Neural cell (in vitro differentiated cells): ENCODE data around the gene SLC18A3. TPM values are rescaled to one million over a fixed set of nuclear protein-coding genes. Genes with fewer than 3 reads are reported as not detected.

ENCODE experiments used
- H2AFZ ChIP-seq: fragments of 200-600, 300-800 bp; sonication (generic), shearing (Covaris generic); 2 replicates; pipeline ENCODE4 v1.6.0; 2014; ENCODE audit warnings: low read depth, mild to moderate bottlenecking, antibody characterized with exemption, low read length, moderate library complexity
- H3F3A ChIP-seq: fragments of 200-600 bp; shearing (Covaris generic); 2 replicates; pipeline ENCODE4 v1.6.1; 2016; ENCODE audit warnings: mild to moderate bottlenecking, moderate library complexity, mixed read lengths, antibody characterized with exemption, low read length; ENCODE audit not compliant: insufficient read depth, poor library complexity, severe bottlenecking
- H3K27ac ChIP-seq: fragments of 200-600, 300-800 bp; sonication (generic), shearing (Covaris generic); 2 replicates; pipeline ENCODE4 v1.5.1; 2014; ENCODE audit warnings: mild to moderate bottlenecking, low read length, moderate library complexity
- H3K27me3 ChIP-seq: fragments of 300-800, 200-600 bp; sonication (generic), shearing (Covaris generic); 2 replicates; pipeline ENCODE4 v1.6.0; 2014; ENCODE audit warnings: mild to moderate bottlenecking, low read depth, low read length, moderate library complexity; ENCODE audit not compliant: insufficient read depth
- H3K36me3 ChIP-seq: fragments of 300-800, 200-600 bp; sonication (generic), shearing (Covaris generic); 2 replicates; pipeline ENCODE4 v1.5.1; 2014; ENCODE audit warnings: mild to moderate bottlenecking, antibody characterized with exemption, low read length, moderate library complexity; ENCODE audit not compliant: insufficient read depth
- H3K4me2 ChIP-seq: fragments of 300-800, 200-600 bp; sonication (generic), shearing (Covaris generic); 2 replicates; pipeline ENCODE4 v1.6.0; 2014; ENCODE audit warnings: mild to moderate bottlenecking, low read length
- H3K4me3 ChIP-seq: fragments of 300-800, 200-600 bp; sonication (generic), shearing (Covaris generic); 2 replicates; pipeline ENCODE4 v1.5.1; 2014; ENCODE audit warnings: mild to moderate bottlenecking, low read length, moderate library complexity
- H3K79me2 ChIP-seq: fragments of 200-600 bp; shearing (Covaris generic); replicated peaks from 2 replicates; pipeline ENCODE4 v1.6.0; 2014; ENCODE audit warnings: mild to moderate bottlenecking, low read length, moderate library complexity; ENCODE audit not compliant: insufficient read depth
- H3K9ac ChIP-seq: fragments of 300-800, 200-600 bp; sonication (generic), shearing (Covaris generic); 2 replicates; pipeline ENCODE4 v1.6.1; 2016; ENCODE audit warnings: mild to moderate bottlenecking, low read length, mixed read lengths
- H3K9me2 ChIP-seq: fragments of 200-600 bp; shearing (Covaris generic); 2 replicates; pipeline ENCODE4 v1.6.1; 2016; ENCODE audit warnings: mild to moderate bottlenecking, low read length, mixed read lengths; ENCODE audit not compliant: insufficient read depth
- H3K9me3 ChIP-seq: fragments of 200-600, 300-800 bp; sonication (generic), shearing (Covaris generic); 2 replicates; pipeline ENCODE4 v1.6.1; 2016; ENCODE audit warnings: mild to moderate bottlenecking, mixed run types, low read length, moderate library complexity, mixed read lengths
- H4K20me1 ChIP-seq: fragments of 200-600 bp; shearing (Covaris generic); 2 replicates; pipeline ENCODE4 v1.6.1; 2016; ENCODE audit warnings: mild to moderate bottlenecking, mixed run types; ENCODE audit not compliant: insufficient read depth
- CTCF ChIP-seq: fragments of 450-650 bp; IDR thresholded peaks from 2 replicates; pipeline ENCODE4 v1.5.1; 2014; ENCODE audit warnings: antibody characterized with exemption, mild to moderate bottlenecking, moderate library complexity; ENCODE audit not compliant: poor library complexity, severe bottlenecking
- EP300 ChIP-seq: fragments of 450-650 bp; conservative IDR thresholded peaks from 2 replicates; pipeline ENCODE4 v1.6.1; 2014; ENCODE audit warnings: antibody characterized with exemption, mild to moderate bottlenecking, moderate library complexity; ENCODE audit not compliant: poor library complexity, severe bottlenecking
- EZH2 ChIP-seq: fragments of 200-600, 300-800 bp; shearing (Covaris generic), sonication (generic); IDR thresholded peaks from 2 replicates; pipeline ENCODE4 v1.6.1; 2014; ENCODE audit warnings: antibody characterized with exemption, low read length, borderline replicate concordance, mild to moderate bottlenecking; ENCODE audit not compliant: insufficient read depth, poor library complexity, severe bottlenecking
- MXI1 ChIP-seq: fragments of 450-650 bp; conservative IDR thresholded peaks from 2 replicates; pipeline ENCODE4 v1.6.1; 2014; ENCODE audit warnings: antibody characterized with exemption, mild to moderate bottlenecking; ENCODE audit not compliant: poor library complexity, severe bottlenecking
- POLR2AphosphoS5 ChIP-seq: IDR thresholded peaks from 2 replicates; pipeline ENCODE4 v1.6.1; 2012
- RAD21 ChIP-seq: fragments of 450-650 bp; conservative IDR thresholded peaks from 2 replicates; pipeline ENCODE4 v1.6.1; 2014; ENCODE audit warnings: antibody characterized with exemption, mild to moderate bottlenecking, moderate library complexity
- REST ChIP-seq: IDR thresholded peaks from 2 replicates; pipeline ENCODE4 v1.6.1; 2012; ENCODE audit warnings: borderline replicate concordance
- SMC3 ChIP-seq: fragments of 450-650 bp; conservative IDR thresholded peaks from 2 replicates; pipeline ENCODE4 v1.6.1; 2014; ENCODE audit warnings: antibody characterized with exemption, mild to moderate bottlenecking, moderate library complexity; ENCODE audit not compliant: poor library complexity
- TAF1 ChIP-seq: IDR thresholded peaks from 2 replicates; pipeline ENCODE4 v1.6.1; 2012; ENCODE audit warnings: low read depth
- polyA minus RNA-seq: library from RNA; depleted of rRNA, polyadenylated mRNA; stranded (reverse); fragments of >200 nt; gene quantifications from 2 replicates; pipeline ENCODE4 v1.2.3, GENCODE V29; 2014
- polyA plus RNA-seq: library from polyadenylated mRNA; depleted of rRNA; stranded (reverse); fragments of >200 nt; gene quantifications from 2 replicates; pipeline ENCODE4 v1.2.3, GENCODE V29; 2014

The SLC18A3 gene
- polyA plus RNA-seq (not detected in 2 replicates), polyA minus RNA-seq (not detected in 2 replicates)

GRCh38 chr10:49610114-49610457 lies at the start of gene SLC18A3:
Gene SLC18A3, plus strand, starts transcription at chr10:49610310. Its CDS starts 431 bp downstream, at chr10:49610741.
- no peaks in the 10 kb centered on the region for H3K9me2 ChIP-seq
- H4K20me1 ChIP-seq = no peaks in the 10 kb centered on the region
- peaks cover 100% of the 10 kb centered on the region for H3K27me3 ChIP-seq
- H3K9ac ChIP-seq = peak within 1 kb of the TSS; percentile 29
- no peaks in the 10 kb centered on the region for H3K9me3 ChIP-seq
- H3K79me2 ChIP-seq = no peaks in the 10 kb centered on the region
- no peak within 1 kb of the TSS for H2AFZ ChIP-seq
- H3K27ac ChIP-seq = no peak within 1 kb of the TSS
- TF ChIP-seq RAD21 (no peak), EZH2 (no peak), SMC3 (no peak)
- H3K4me2 ChIP-seq = peak within 1 kb of the TSS; percentile 6
- H3F3A ChIP-seq = no peaks in the 10 kb centered on the region
- H3K36me3 ChIP-seq = no peaks in the 10 kb centered on the region
- H3K4me3 ChIP-seq = peak within 1 kb of the TSS; percentile 65

- no peaks in the 10 kb centered on the region for H3K36me3 ChIP-seq
- H3K4me2 ChIP-seq = no peak overlapping the region
- H3K9me3 ChIP-seq = no peaks in the 10 kb centered on the region
- no peak for TF ChIP-seq EP300
- no peak for TF ChIP-seq RAD21
- TF ChIP-seq SMC3 = no peak
- no peak for TF ChIP-seq POLR2AphosphoS5
- TF ChIP-seq REST = no peak
- TF ChIP-seq MXI1 = no peak
- no peak for TF ChIP-seq TAF1
- no peak for TF ChIP-seq CTCF
- no peak for TF ChIP-seq EZH2
- H4K20me1 ChIP-seq = no peaks in the 10 kb centered on the region
- H3K4me3 ChIP-seq = no peak overlapping the region
- no peak overlapping the region for H3K9ac ChIP-seq
- H3K27ac ChIP-seq = no peak overlapping the region
- H3K79me2 ChIP-seq = no peaks in the 10 kb centered on the region
- no peaks in the 10 kb centered on the region for H3F3A ChIP-seq
- H3K9me2 ChIP-seq = no peaks in the 10 kb centered on the region
- H3K27me3 ChIP-seq = no peaks in the 10 kb centered on the region
- no peak overlapping the region for H2AFZ ChIP-seq
These were observed 49.6 kb upstream of the SLC18A3 start for GRCh38 chr10:49560526-49560925.

GRCh38 chr10:49562893-49563292 lies 47.2 kb upstream of the SLC18A3 start:
- no peak overlapping the region for H3K4me2 ChIP-seq

More at GRCh38 chr10:49562893-49563292, 47.2 kb upstream of the SLC18A3 start:
- H3K27ac ChIP-seq = no peak overlapping the region
- H3K36me3 ChIP-seq = no peaks in the 10 kb centered on the region
- TF ChIP-seq SMC3 (no peak), RAD21 (no peak), EP300 (no peak), REST (no peak), MXI1 (no peak), CTCF (no peak), POLR2AphosphoS5 (no peak), TAF1 (no peak), EZH2 (no peak)
- no peak overlapping the region for H3K4me3 ChIP-seq
- no peaks in the 10 kb centered on the region for H3K9me2 ChIP-seq
- H3K27me3 ChIP-seq = no peaks in the 10 kb centered on the region
- H3K9me3 ChIP-seq = no peaks in the 10 kb centered on the region
- H3F3A ChIP-seq = no peaks in the 10 kb centered on the region
- H3K79me2 ChIP-seq = no peaks in the 10 kb centered on the region
- H3K9ac ChIP-seq = no peak overlapping the region
- H4K20me1 ChIP-seq = no peaks in the 10 kb centered on the region
- H2AFZ ChIP-seq = no peak overlapping the region
